ENCODE results near the gene MTHFD1. TPM values are rescaled to one million over a fixed set of nuclear protein-coding genes. Genes with fewer than 3 reads are reported as not detected.
"Not testable (repeated sequence)": the region's sequence is repeated elsewhere in the genome, so short reads cannot be mapped to it uniquely, and the experiment has no call there.

The MTHFD1 gene
- total RNA-seq, 1 experiment from 2014 or later: 153 TPM

GRCh38 chr14:64391986-64392385 lies 3.8 kb downstream of the MTHFD1 start:
- peaks cover 92% of the 10 kb centered on the region for H3K79me2 ChIP-seq (ENCODE audit: insufficient read depth, low read length)
- CTCF ChIA-PET: no interaction called here
- H3K27me3 ChIP-seq (ENCODE audit: insufficient read depth, low read length): no peaks in the 10 kb centered on the region
- H2AFZ ChIP-seq (ENCODE audit: low read depth, low read length, poor library complexity, severe bottlenecking): no peak overlapping the region
- no peak overlapping the region for H3K9ac ChIP-seq (ENCODE audit: low read length)
- H4K20me1 ChIP-seq (ENCODE audit: insufficient read depth): no peaks in the 10 kb centered on the region
- no peak overlapping the region for H3K27ac ChIP-seq (ENCODE audit: low read depth, low read length)
- DNase-seq (ENCODE audit: low read depth, low spot score) (no peak), ATAC-seq (no peak)
- no peak overlapping the region for H3K4me3 ChIP-seq (replicated peaks in 1 of 2; ENCODE audit: low read depth in 1 of 2, low read length in 2 of 2)
- H3K36me3 ChIP-seq (ENCODE audit: control insufficient read depth in 1 of 2, insufficient read depth in 2 of 2, low read length in 2 of 2): peaks cover 5 to 11% of the 10 kb centered on the region in 2 experiments; a peak in 3 of 4 replicates
- BruUV-seq (replicated peaks): no TSS peak
- no peaks in the 10 kb centered on the region; the same call in 1 of the 2 replicates for H3K9me2 ChIP-seq (ENCODE audit: insufficient read depth)
- TF ChIP-seq SP1 (IDR thresholded peaks at IDR 0.05; ENCODE audit: low read depth): no peak
- no peak for TF ChIP-seq YY1 (IDR thresholded peaks at IDR 0.05; ENCODE audit: extremely low read depth, insufficient replicate concordance, low read depth, low read length)
- H3K4me2 ChIP-seq (ENCODE audit: low read length): no peak overlapping the region
- POLR2A ChIA-PET: no interaction called here
- RAD21 ChIA-PET (ENCODE audit: low non-redundant PET in 1 of 2, low total read pairs in 2 of 2, uncharacterized antibody in 2 of 2, unreplicated experiment in 2 of 2): no interaction called here
- intact Hi-C loops (cut with micrococcal nuclease): no loop called here
- H3K4me1 ChIP-seq (ENCODE audit: control insufficient read depth in 1 of 2, insufficient read depth in 2 of 2, low read length in 2 of 2): peaks cover 8 to 21% of the 10 kb centered on the region in 2 experiments
- no peaks in the 10 kb centered on the region for H3K9me3 ChIP-seq (ENCODE audit: control insufficient read depth in 1 of 2, insufficient read depth in 1 of 2, low read depth in 1 of 2, low read length in 2 of 2)

GRCh38 chr14:64393189-64393726 lies 5.1 kb downstream of the MTHFD1 start:
- H3K9me3 ChIP-seq (ENCODE audit: control insufficient read depth in 1 of 2, insufficient read depth in 1 of 2, low read depth in 1 of 2, low read length in 2 of 2); BruUV-seq (replicated peaks); H3K27me3 ChIP-seq (ENCODE audit: insufficient read depth, low read length); H3K4me3 ChIP-seq (replicated peaks in 1 of 2; ENCODE audit: low read depth in 1 of 2, low read length in 2 of 2); DNase-seq (ENCODE audit: low read depth, low spot score); H3K4me2 ChIP-seq (ENCODE audit: low read length); H3K9ac ChIP-seq (ENCODE audit: low read length); CTCF ChIA-PET; H3K27ac ChIP-seq (ENCODE audit: low read depth, low read length); POLR2A ChIA-PET; H4K20me1 ChIP-seq (ENCODE audit: insufficient read depth); intact Hi-C loops (cut with micrococcal nuclease); ATAC-seq; RAD21 ChIA-PET (ENCODE audit: low non-redundant PET in 1 of 2, low total read pairs in 2 of 2, uncharacterized antibody in 2 of 2, unreplicated experiment in 2 of 2); H3K9me2 ChIP-seq (ENCODE audit: insufficient read depth); H2AFZ ChIP-seq (ENCODE audit: low read depth, low read length, poor library complexity, severe bottlenecking): not testable (repeated sequence)
- Histone ChIP-seq H3K36me3 (ENCODE audit: control insufficient read depth in 1 of 2, insufficient read depth in 2 of 2, low read length in 2 of 2) (peaks cover 5 to 11% of the 10 kb centered on the region in 2 experiments; a peak in 3 of 4 replicates), H3K79me2 (ENCODE audit: insufficient read depth, low read length) (peaks cover 98% of the 10 kb centered on the region), H3K4me1 (ENCODE audit: control insufficient read depth in 1 of 2, insufficient read depth in 2 of 2, low read length in 2 of 2) (peaks cover 3 to 11% of the 10 kb centered on the region in 2 experiments; a peak in 2 of 4 replicates)
